Activated CD4-positive, alpha-beta T cell treated with anti-CD3 and anti-CD28 coated beads, Interleukin-2, Interleukin-6, amounts not matched to agents 100 ng/mL and 50 ng/mL, durations not matched to agents 16 hours and 8 hours (primary cell): ENCODE data around the gene IRF1.

Source experiments
- DNase-seq: peaks from one replicate; pipeline ENCODE4 v3.0.0-alpha.2; 2020

IRF1 gene

GRCh38 chr5:132435447-132435846 lies 55.1 kb downstream of the IRF1 start:
- DNase-seq, result no peak

GRCh38 chr5:132434416-132435286 lies 55.9 kb downstream of the IRF1 start:
- no peak for DNase-seq

GRCh38 chr5:132433141-132433540 lies 57.4 kb downstream of the IRF1 start:
- no peak for DNase-seq

- DNase-seq, result no peak
These were observed 58.9 kb downstream of the IRF1 start for GRCh38 chr5:132431632-132432031.
